Measurements from ENCODE around the gene MKNK2. TPM values are rescaled to one million over a fixed set of nuclear protein-coding genes. Genes with fewer than 3 reads are reported as not detected.
"Not testable (repeated sequence)": the region's sequence is repeated elsewhere in the genome, so short reads cannot be mapped to it uniquely, and the experiment has no call there.

Gene MKNK2
- total RNA-seq, 4 donors from 2014 or later, result 126 to 265 (median 152) TPM

GRCh38 chr19:2038284-2039088 is 12.6 kb downstream of the MKNK2 start:
- WGBS, 2 donors, result 75 to 88% methylated on average over 38 to 44 of the region's 44 CpGs
- peaks cover 0 to 13% (median 3%) of the 10 kb centered on the region in 4 donors for H3K9me3 ChIP-seq
- peaks cover 0 to 77% (median 45%) of the 10 kb centered on the region in 4 donors for H3K4me1 ChIP-seq
- H3K27ac ChIP-seq, result peak overlapping the region in 3 of 4 donors; percentile 32 to 99 (median 35)
- peaks cover 0 to 51% (median 33%) of the 10 kb centered on the region in 3 donors for H3K36me3 ChIP-seq
- H3K4me3 ChIP-seq, result no peak overlapping the region
- no peaks in the 10 kb centered on the region for H3K27me3 ChIP-seq
- no peak for DNase-seq (ENCODE audit: low spot score in 2 of 2)
- TF ChIP-seq CTCF (IDR thresholded peaks at IDR 0.05) (no peak), EP300 (IDR thresholded peaks at IDR 0.05) (no peak), POLR2A (IDR thresholded peaks at IDR 0.05) (no peak)

- DNase-seq (ENCODE audit: low spot score in 2 of 2), result no peak
- no peak overlapping the region for H3K4me3 ChIP-seq
- peaks cover 0 to 77% (median 45%) of the 10 kb centered on the region in 4 donors for H3K4me1 ChIP-seq
- H3K27ac ChIP-seq, result peak overlapping the region in 3 of 4 donors; percentile 35 to 99 (median 64)
- peaks cover 0 to 44% (median 30%) of the 10 kb centered on the region in 3 donors for H3K36me3 ChIP-seq
- no peaks in the 10 kb centered on the region for H3K27me3 ChIP-seq
- WGBS, 2 donors, result 65 to 66% methylated on average over 24 of the region's 24 CpGs
- TF ChIP-seq EP300 (IDR thresholded peaks at IDR 0.05), result peak in 1 of 2 donors; percentile 26
- no peak for TF ChIP-seq POLR2A (IDR thresholded peaks at IDR 0.05)
- peaks cover 0 to 13% (median 3%) of the 10 kb centered on the region in 4 donors for H3K9me3 ChIP-seq
Measured at GRCh38 chr19:2037651-2038255, 13.3 kb downstream of the MKNK2 start.

- Histone ChIP-seq H3K27me3 (no peaks in the 10 kb centered on the region), H3K27ac (peak overlapping the region in 1 of 4 donors; percentile 99), H3K9me3 (peaks cover 0 to 13% (median 3%) of the 10 kb centered on the region in 4 donors), H3K4me3 (no peak overlapping the region), H3K36me3 (peaks cover 0 to 34% (median 24%) of the 10 kb centered on the region in 3 donors), H3K4me1 (peaks cover 0 to 75% (median 44%) of the 10 kb centered on the region in 4 donors)
- DNase-seq (ENCODE audit: low spot score in 2 of 2), result no peak
- WGBS, 2 donors, result 78 to 88% methylated on average over 8 of the region's 8 CpGs
- TF ChIP-seq POLR2A (IDR thresholded peaks at IDR 0.05), result no peak
- TF ChIP-seq CTCF (IDR thresholded peaks at IDR 0.05), result no peak
- TF ChIP-seq EP300 (IDR thresholded peaks at IDR 0.05), result no peak
Measured at GRCh38 chr19:2036424-2036823, 14.6 kb downstream of the MKNK2 start.

GRCh38 chr19:2035590-2035991 is 15.5 kb downstream of the MKNK2 start:
- Histone ChIP-seq H3K4me1 (peaks cover 0 to 75% (median 44%) of the 10 kb centered on the region in 4 donors), H3K27ac (peak overlapping the region; percentile 31 to 98 (median 98)), H3K9me3 (peaks cover 0 to 13% (median 3%) of the 10 kb centered on the region in 4 donors), H3K27me3 (no peaks in the 10 kb centered on the region), H3K36me3 (peaks cover 0 to 26% (median 16%) of the 10 kb centered on the region in 3 donors), H3K4me3 (no peak overlapping the region)
- 69 to 80% methylated on average over 14 of the region's 14 CpGs for WGBS, 2 donors
- TF ChIP-seq EP300 (IDR thresholded peaks at IDR 0.05), result no peak
- no peak for TF ChIP-seq CTCF (IDR thresholded peaks at IDR 0.05)
- TF ChIP-seq POLR2A (IDR thresholded peaks at IDR 0.05), result no peak
- no peak for DNase-seq (ENCODE audit: low spot score in 2 of 2)

GRCh38 chr19:2034729-2035589 is 16.1 kb downstream of the MKNK2 start:
- Histone ChIP-seq H3K9me3 (peaks cover 0 to 13% (median 3%) of the 10 kb centered on the region in 4 donors), H3K27ac (peak overlapping the region; percentile 88 to 98 (median 98)), H3K27me3 (no peaks in the 10 kb centered on the region), H3K4me3 (no peak overlapping the region), H3K4me1 (peaks cover 0 to 73% (median 40%) of the 10 kb centered on the region in 4 donors), H3K36me3 (peaks cover 0 to 19% (median 10%) of the 10 kb centered on the region in 3 donors)
- no peak for TF ChIP-seq EP300 (IDR thresholded peaks at IDR 0.05)
- TF ChIP-seq POLR2A (IDR thresholded peaks at IDR 0.05), result no peak
- TF ChIP-seq CTCF (IDR thresholded peaks at IDR 0.05), result no peak
- DNase-seq (ENCODE audit: low spot score in 2 of 2), result peak in 1 of 2 donors; percentile 53
- WGBS, 2 donors, result 38 to 46% methylated on average over 33 to 34 of the region's 34 CpGs

GRCh38 chr19:2034253-2034652 is 16.8 kb downstream of the MKNK2 start:
- DNase-seq (ENCODE audit: low spot score in 2 of 2), result not testable (repeated sequence)
- peaks cover 0 to 69% (median 39%) of the 10 kb centered on the region in 4 donors for H3K4me1 ChIP-seq
- WGBS, 2 donors, result 86 to 96% methylated on average over 15 of the region's 15 CpGs

More at GRCh38 chr19:2034253-2034652, 16.8 kb downstream of the MKNK2 start:
- not testable (repeated sequence) for H3K27me3 ChIP-seq, H3K4me3 ChIP-seq
- Histone ChIP-seq H3K27ac (peak overlapping the region; percentile 88 to 98 (median 98)), H3K36me3 (peaks cover 0 to 12% (median 3%) of the 10 kb centered on the region in 3 donors), H3K9me3 (peaks cover 0 to 13% (median 3%) of the 10 kb centered on the region in 4 donors)
